Gastroesophageal sphincter (tissue), 3 donors: Measurements from ENCODE around the gene APLP2.

Source experiments
- CTCF ChIP-seq, 4 experiments: fragments of 200-600 bp in 2 of 4; fragments of 450-650 bp in 2 of 4; sonication (generic) in 1 of 4; IDR thresholded peaks; one replicate each; pipeline ENCODE4 v1.5.1; 2017 to 2019; ENCODE audit warnings: antibody characterized with exemption in 4 of 4, mild to moderate bottlenecking in 2 of 4, moderate library complexity in 2 of 4
- EP300 ChIP-seq: sonication (generic); formaldehyde crosslinking; IDR thresholded peaks from one replicate; pipeline ENCODE4 v1.6.1; 2017; ENCODE audit warnings: antibody characterized with exemption, mild to moderate bottlenecking
- POLR2A ChIP-seq, 2 donors: fragments of 450-650 bp; IDR thresholded peaks; one replicate each; pipeline ENCODE4 v1.6.1; 2017; ENCODE audit warnings: antibody characterized with exemption in 2 of 2, mild to moderate bottlenecking in 2 of 2, moderate library complexity in 1 of 2
- POLR2AphosphoS5 ChIP-seq: sonication (generic); formaldehyde crosslinking; IDR thresholded peaks from one replicate; pipeline ENCODE4 v1.6.1; 2017; ENCODE audit warnings: antibody characterized with exemption

- no peak for TF ChIP-seq CTCF (IDR thresholded peaks at IDR 0.05)
- no peak for TF ChIP-seq POLR2A (IDR thresholded peaks at IDR 0.05)
- TF ChIP-seq POLR2AphosphoS5 = no peak
- no peak for TF ChIP-seq EP300
These were observed 17.1 kb upstream of the APLP2 start for GRCh38 chr11:130052567-130052966.
